22Rv1 (cell line): ENCODE data around the gene KIF12.

Experiments used
- ZFX ChIP-seq: fragments of 450-650 bp; IDR thresholded peaks from 2 replicates; pipeline ENCODE4 v1.6.1; 2017; ENCODE audit warnings: antibody characterized with exemption, borderline replicate concordance
- TF ChIP-seq, protein P1 (sequence below): fragments of 450-650 bp; IDR thresholded peaks from 2 replicates; pipeline ENCODE4 v1.5.1; 2017; ENCODE audit warnings: mild to moderate bottlenecking

DNA sequence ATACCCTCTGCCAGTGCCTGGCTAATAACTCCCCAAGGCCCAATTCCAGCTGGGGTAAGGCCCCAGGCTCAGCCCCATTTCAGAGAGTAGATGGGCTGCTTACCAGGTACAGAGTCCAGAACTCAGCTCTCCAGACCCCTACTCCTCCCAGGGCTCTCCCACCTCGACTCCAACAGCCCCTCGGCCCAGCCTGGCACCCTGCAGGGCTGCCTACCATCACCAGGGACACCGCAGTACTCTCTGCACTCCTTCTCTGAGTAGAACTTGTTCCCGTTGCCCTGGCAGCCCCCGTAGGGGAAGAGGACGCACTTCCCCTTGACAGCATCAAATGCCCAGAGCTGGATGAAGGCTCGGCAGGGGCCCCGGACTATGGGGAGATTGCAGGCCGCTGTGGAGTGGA, 38.4 kb downstream of the KIF12 start:
- TF ChIP-seq, protein P1, sequence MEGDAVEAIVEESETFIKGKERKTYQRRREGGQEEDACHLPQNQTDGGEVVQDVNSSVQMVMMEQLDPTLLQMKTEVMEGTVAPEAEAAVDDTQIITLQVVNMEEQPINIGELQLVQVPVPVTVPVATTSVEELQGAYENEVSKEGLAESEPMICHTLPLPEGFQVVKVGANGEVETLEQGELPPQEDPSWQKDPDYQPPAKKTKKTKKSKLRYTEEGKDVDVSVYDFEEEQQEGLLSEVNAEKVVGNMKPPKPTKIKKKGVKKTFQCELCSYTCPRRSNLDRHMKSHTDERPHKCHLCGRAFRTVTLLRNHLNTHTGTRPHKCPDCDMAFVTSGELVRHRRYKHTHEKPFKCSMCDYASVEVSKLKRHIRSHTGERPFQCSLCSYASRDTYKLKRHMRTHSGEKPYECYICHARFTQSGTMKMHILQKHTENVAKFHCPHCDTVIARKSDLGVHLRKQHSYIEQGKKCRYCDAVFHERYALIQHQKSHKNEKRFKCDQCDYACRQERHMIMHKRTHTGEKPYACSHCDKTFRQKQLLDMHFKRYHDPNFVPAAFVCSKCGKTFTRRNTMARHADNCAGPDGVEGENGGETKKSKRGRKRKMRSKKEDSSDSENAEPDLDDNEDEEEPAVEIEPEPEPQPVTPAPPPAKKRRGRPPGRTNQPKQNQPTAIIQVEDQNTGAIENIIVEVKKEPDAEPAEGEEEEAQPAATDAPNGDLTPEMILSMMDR = no peak
- TF ChIP-seq ZFX = no peak
